ENCODE data around the gene PHAX.

- TF ChIP-seq CTCF (IDR thresholded peaks at IDR 0.05; ENCODE audit: low read depth, low read length): no peak
- TF ChIP-seq EZH2phosphoT487 (IDR thresholded peaks at IDR 0.05; ENCODE audit: low read depth): no peak
These were observed 46.3 kb downstream of the PHAX start for GRCh38 chr5:126647071-126647470.
